Suprapubic skin (tissue), 3 donors: ENCODE measurements around the gene PMP22.

Experiments
- POLR2A ChIP-seq, 2 donors: fragments of 450-650 bp; IDR thresholded peaks; one replicate each; pipeline ENCODE4 v1.6.1; 2017; ENCODE audit warnings: antibody characterized with exemption in 2 of 2, mild to moderate bottlenecking in 2 of 2, moderate library complexity in 2 of 2
- TF ChIP-seq, protein P1 (sequence below), 2 donors: fragments of 200-600 bp in 1 of 2; fragments of 450-650 bp in 1 of 2; sonication (generic) in 1 of 2; IDR thresholded peaks; one replicate each; pipeline ENCODE4 v1.5.1; 2016 to 2019; ENCODE audit warnings: antibody characterized with exemption in 2 of 2, mild to moderate bottlenecking in 1 of 2, moderate library complexity in 1 of 2

DNA sequence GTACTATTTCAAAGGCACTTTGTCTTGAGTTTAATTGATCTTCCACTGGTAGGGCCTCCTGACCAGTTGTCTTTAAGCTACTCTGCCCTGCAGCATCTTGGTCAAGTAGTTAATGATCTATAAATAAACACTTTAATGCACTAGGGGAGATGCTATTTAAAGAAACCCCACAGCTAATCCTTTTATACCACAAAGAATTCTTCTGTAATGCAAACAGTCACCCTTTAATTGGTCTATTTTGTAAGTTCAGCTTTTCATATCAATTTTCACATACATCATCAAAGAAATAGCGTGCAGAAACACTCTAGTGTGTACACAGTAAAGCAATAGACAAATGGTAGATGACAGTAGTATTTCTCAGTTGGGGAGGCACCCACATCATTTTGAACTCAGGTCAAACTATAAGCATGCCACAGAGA, 70.3 kb downstream of the PMP22 start:
- TF ChIP-seq POLR2A (IDR thresholded peaks at IDR 0.05): no peak
- TF ChIP-seq, protein P1, sequence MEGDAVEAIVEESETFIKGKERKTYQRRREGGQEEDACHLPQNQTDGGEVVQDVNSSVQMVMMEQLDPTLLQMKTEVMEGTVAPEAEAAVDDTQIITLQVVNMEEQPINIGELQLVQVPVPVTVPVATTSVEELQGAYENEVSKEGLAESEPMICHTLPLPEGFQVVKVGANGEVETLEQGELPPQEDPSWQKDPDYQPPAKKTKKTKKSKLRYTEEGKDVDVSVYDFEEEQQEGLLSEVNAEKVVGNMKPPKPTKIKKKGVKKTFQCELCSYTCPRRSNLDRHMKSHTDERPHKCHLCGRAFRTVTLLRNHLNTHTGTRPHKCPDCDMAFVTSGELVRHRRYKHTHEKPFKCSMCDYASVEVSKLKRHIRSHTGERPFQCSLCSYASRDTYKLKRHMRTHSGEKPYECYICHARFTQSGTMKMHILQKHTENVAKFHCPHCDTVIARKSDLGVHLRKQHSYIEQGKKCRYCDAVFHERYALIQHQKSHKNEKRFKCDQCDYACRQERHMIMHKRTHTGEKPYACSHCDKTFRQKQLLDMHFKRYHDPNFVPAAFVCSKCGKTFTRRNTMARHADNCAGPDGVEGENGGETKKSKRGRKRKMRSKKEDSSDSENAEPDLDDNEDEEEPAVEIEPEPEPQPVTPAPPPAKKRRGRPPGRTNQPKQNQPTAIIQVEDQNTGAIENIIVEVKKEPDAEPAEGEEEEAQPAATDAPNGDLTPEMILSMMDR (IDR thresholded peaks at IDR 0.05): no peak
